ENCODE data around the gene TRIP4. TPM values are rescaled to one million over a fixed set of nuclear protein-coding genes. Genes with fewer than 3 reads are reported as not detected.

Gene TRIP4
- total and polyA plus RNA-seq, 2 of the 8 experiments (the other 6 are each of a cell fraction or from before 2014, with no cell fraction given): 6.2 to 18.9 TPM

- H4K20me1 ChIP-seq (replicated peaks in 1 of 2; ENCODE audit: control insufficient read depth in 1 of 2, insufficient read depth in 2 of 2, low read length in 2 of 2): peaks cover 0 to 2% of the 10 kb centered on the region in 2 experiments
- ChIA-PET POLR2A (ENCODE audit: partially characterized antibody) (interaction anchor here (0.7 to 1.1 kb wide), 3 partner anchors 250 to 611 kb away, joined by 3 to 5 read pairs (median 3); no protein-coding TSS in a partner anchor), CTCF (ENCODE audit: partially characterized antibody) (interaction anchor here (0.7 to 3.7 kb wide), 16 partner anchors 9 to 267 kb away, joined by 3 to 28 read pairs (median 4); partner anchors contain the start of genes TRIP4 and ZNF609)
- no peak overlapping the region for H2BK15ac ChIP-seq (ENCODE audit: low read length)
- H3K23ac ChIP-seq (ENCODE audit: insufficient read length): no peak overlapping the region
- H2BK5ac ChIP-seq (ENCODE audit: low read depth, low read length): no peak overlapping the region
- H3K9me3 ChIP-seq (ENCODE audit: insufficient read depth in 2 of 2, low read depth in 1 of 2, low read length in 1 of 2): no peaks in the 10 kb centered on the region
- H2BK20ac ChIP-seq (ENCODE audit: low read length): no peak overlapping the region
- WGBS, 2 experiments (ENCODE audit: extremely low coverage in 1 of 2, insufficient coverage in 1 of 2, insufficient read length in 1 of 2, insufficient replicate concordance in 2 of 2, low coverage in 1 of 2, low lambda C conversion rate in 2 of 2, missing lambda C conversion rate in 1 of 2): 97% methylated on average over 7 of the region's 7 CpGs; no CpG with 5 or more reads in 1 of the 2 experiments
- no peak overlapping the region for H2AK5ac ChIP-seq (ENCODE audit: low read depth, low read length)
- no peak for DNase-seq (ENCODE audit: low read depth in 1 of 2, low spot score in 2 of 2)
- FAIRE-seq: no peak
- no peaks in the 10 kb centered on the region for H3K79me1 ChIP-seq (ENCODE audit: low read depth, low read length)
- no peak overlapping the region for H3K4ac ChIP-seq (replicated peaks; ENCODE audit: insufficient read length, low read depth, low read length)
- H3K4me1 ChIP-seq (replicated peaks in 1 of 4; ENCODE audit: control insufficient read depth in 3 of 4, insufficient read depth in 4 of 4, low read length in 3 of 4): peaks cover 0 to 6% (median 2%) of the 10 kb centered on the region in 4 experiments; a peak in 3 of 7 replicates
- H3K23me2 ChIP-seq (ENCODE audit: low read depth, low read length): no peaks in the 10 kb centered on the region
- no peak overlapping the region for H2BK12ac ChIP-seq (ENCODE audit: low read depth, low read length)
- H3K9ac ChIP-seq (replicated peaks in 1 of 4; ENCODE audit: extremely low read depth in 1 of 4, low read depth in 3 of 4, low read length in 3 of 4): no peak overlapping the region
- no peak overlapping the region for H2AFZ ChIP-seq (ENCODE audit: low read length)
- TF ChIP-seq TCF12 (IDR thresholded peaks at IDR 0.05; ENCODE audit: low read depth, low read length) (no peak), RAD21 (IDR thresholded peaks at IDR 0.05 in 1 of 2, conservative IDR thresholded peaks at IDR 0.05 in 1 of 2; ENCODE audit: low read depth in 2 of 2, low read length in 2 of 2) (peak; percentile 41 to 47; a peak in 3 of 4 replicates)
- H4K8ac ChIP-seq (ENCODE audit: extremely low read depth, insufficient read depth, low read length): no peak overlapping the region
- no peaks in the 10 kb centered on the region; a peak in 2 of 7 replicates for H3K27me3 ChIP-seq (replicated peaks in 1 of 4; ENCODE audit: control insufficient read depth in 3 of 4, extremely low read depth in 1 of 4, insufficient read depth in 3 of 4, low read length in 3 of 4)
- no peak overlapping the region for H3K27ac ChIP-seq (ENCODE audit: low read depth, low read length)
- no peak overlapping the region for H2BK120ac ChIP-seq (replicated peaks; ENCODE audit: low read depth, low read length)
- H4K91ac ChIP-seq (replicated peaks; ENCODE audit: insufficient read length, low read length): no peak overlapping the region
- no peak overlapping the region for H3K18ac ChIP-seq (ENCODE audit: extremely low read depth, low read length)
- peaks cover 0 to 4% (median 1%) of the 10 kb centered on the region in 4 experiments; a peak in 3 of 8 replicates for H3K36me3 ChIP-seq (ENCODE audit: control insufficient read depth in 2 of 4, insufficient read depth in 4 of 4, low read length in 3 of 4)
- no peak overlapping the region for H3K4me2 ChIP-seq (ENCODE audit: insufficient read depth in 1 of 2, low read depth in 2 of 2, low read length in 2 of 2)
- H3K56ac ChIP-seq (replicated peaks; ENCODE audit: insufficient read length, low read depth, low read length): no peak overlapping the region
- no peak overlapping the region for H4K5ac ChIP-seq (ENCODE audit: insufficient read length, low read depth, low read length)
- no peak overlapping the region for H3K4me3 ChIP-seq (ENCODE audit: extremely low read depth in 1 of 4, insufficient read depth in 2 of 4, low read depth in 3 of 4, low read length in 4 of 4)
- H3K79me2 ChIP-seq (ENCODE audit: control insufficient read depth in 1 of 2, insufficient read depth in 2 of 2, low read length in 2 of 2): no peaks in the 10 kb centered on the region
- H3K14ac ChIP-seq (ENCODE audit: insufficient read length): no peak overlapping the region
These were observed 39.3 kb downstream of the TRIP4 start for GRCh38 chr15:64426845-64427465.
